HL-60 (cell line): ENCODE results near the gene PCGF3.

Experiments used
- CTCF ChIP-seq: IDR thresholded peaks from one replicate; pipeline ENCODE4 v1.5.1; 2011; ENCODE audit warnings: low read length, control low read depth, inconsistent platforms; ENCODE audit not compliant: insufficient read depth
- GABPA ChIP-seq: IDR thresholded peaks from 2 replicates; pipeline ENCODE4 v1.6.1; 2012; ENCODE audit warnings: low read depth
- POLR2AphosphoS5 ChIP-seq: IDR thresholded peaks from 2 replicates; pipeline ENCODE4 v1.6.1; 2012; ENCODE audit warnings: low read depth
- REST ChIP-seq: IDR thresholded peaks from 2 replicates; pipeline ENCODE4 v1.6.1; 2012; ENCODE audit warnings: low read depth; ENCODE audit not compliant: insufficient replicate concordance

- TF ChIP-seq CTCF (no peak), REST (no peak), POLR2AphosphoS5 (no peak), GABPA (no peak)
These were observed 65.8 kb downstream of the PCGF3 start for GRCh38 chr4:771464-771863.
